ENCODE results near the gene SH2D6. TPM values are rescaled to one million over a fixed set of nuclear protein-coding genes. Genes with fewer than 3 reads are reported as not detected.
A peak's percentile ranks its signal among the peaks of the same experiment; 100 is the strongest.

Gene SH2D6
- total and polyA plus RNA-seq, 7 donors: 0.25 to 1.4 (median 0.70) TPM; not detected in 1

GRCh38 chr2:85472261-85472660 is 53.7 kb downstream of the SH2D6 start:
- TF ChIP-seq, protein P1, sequence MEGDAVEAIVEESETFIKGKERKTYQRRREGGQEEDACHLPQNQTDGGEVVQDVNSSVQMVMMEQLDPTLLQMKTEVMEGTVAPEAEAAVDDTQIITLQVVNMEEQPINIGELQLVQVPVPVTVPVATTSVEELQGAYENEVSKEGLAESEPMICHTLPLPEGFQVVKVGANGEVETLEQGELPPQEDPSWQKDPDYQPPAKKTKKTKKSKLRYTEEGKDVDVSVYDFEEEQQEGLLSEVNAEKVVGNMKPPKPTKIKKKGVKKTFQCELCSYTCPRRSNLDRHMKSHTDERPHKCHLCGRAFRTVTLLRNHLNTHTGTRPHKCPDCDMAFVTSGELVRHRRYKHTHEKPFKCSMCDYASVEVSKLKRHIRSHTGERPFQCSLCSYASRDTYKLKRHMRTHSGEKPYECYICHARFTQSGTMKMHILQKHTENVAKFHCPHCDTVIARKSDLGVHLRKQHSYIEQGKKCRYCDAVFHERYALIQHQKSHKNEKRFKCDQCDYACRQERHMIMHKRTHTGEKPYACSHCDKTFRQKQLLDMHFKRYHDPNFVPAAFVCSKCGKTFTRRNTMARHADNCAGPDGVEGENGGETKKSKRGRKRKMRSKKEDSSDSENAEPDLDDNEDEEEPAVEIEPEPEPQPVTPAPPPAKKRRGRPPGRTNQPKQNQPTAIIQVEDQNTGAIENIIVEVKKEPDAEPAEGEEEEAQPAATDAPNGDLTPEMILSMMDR (IDR thresholded peaks at IDR 0.05): no peak
- no peaks in the 10 kb centered on the region for H3K9me3 ChIP-seq
- DNase-seq: no peak
- H3K4me3 ChIP-seq: no peak overlapping the region
- H3K36me3 ChIP-seq (ENCODE audit: insufficient read depth in 1 of 2, low read depth in 1 of 2): no peaks in the 10 kb centered on the region
- H3K27ac ChIP-seq: no peak overlapping the region
- peak in 1 of 4 donors; percentile 61 for ATAC-seq
- H3K4me1 ChIP-seq: no peaks in the 10 kb centered on the region
- H3K27me3 ChIP-seq (ENCODE audit: insufficient read depth in 3 of 3, low read length in 2 of 3): no peaks in the 10 kb centered on the region
- 79 to 85% (median 81%) methylated on average over 4 of the region's 4 CpGs for WGBS, 3 donors
- intact Hi-C loops (cut with DNase I): no loop called here

- Histone ChIP-seq H3K36me3 (ENCODE audit: insufficient read depth in 1 of 2, low read depth in 1 of 2) (no peaks in the 10 kb centered on the region), H3K27ac (no peak overlapping the region), H3K4me1 (no peaks in the 10 kb centered on the region), H3K9me3 (no peaks in the 10 kb centered on the region), H3K4me3 (no peak overlapping the region), H3K27me3 (ENCODE audit: insufficient read depth in 3 of 3, low read length in 2 of 3) (no peaks in the 10 kb centered on the region)
- ATAC-seq (no peak), DNase-seq (no peak)
- 62 to 70% (median 70%) methylated on average over 3 of the region's 3 CpGs for WGBS, 3 donors
- intact Hi-C loops (cut with DNase I): no loop called here
- TF ChIP-seq, protein P1 (IDR thresholded peaks at IDR 0.05): no peak
These were observed 57.4 kb downstream of the SH2D6 start for GRCh38 chr2:85475799-85476490.

- Histone ChIP-seq H3K27ac (no peak overlapping the region), H3K27me3 (ENCODE audit: insufficient read depth in 3 of 3, low read length in 2 of 3) (no peaks in the 10 kb centered on the region), H3K9me3 (no peaks in the 10 kb centered on the region), H3K4me1 (no peaks in the 10 kb centered on the region), H3K4me3 (no peak overlapping the region), H3K36me3 (ENCODE audit: insufficient read depth in 1 of 2, low read depth in 1 of 2) (no peaks in the 10 kb centered on the region)
- TF ChIP-seq, protein P1 (IDR thresholded peaks at IDR 0.05): no peak
- ATAC-seq (no peak), DNase-seq (no peak)
- intact Hi-C loops (cut with DNase I): no loop called here
- 38 to 92% (median 92%) methylated on average over 1 of the region's 1 CpG for WGBS, 3 donors
These were observed 58.1 kb downstream of the SH2D6 start for GRCh38 chr2:85476624-85477023.

DNA sequence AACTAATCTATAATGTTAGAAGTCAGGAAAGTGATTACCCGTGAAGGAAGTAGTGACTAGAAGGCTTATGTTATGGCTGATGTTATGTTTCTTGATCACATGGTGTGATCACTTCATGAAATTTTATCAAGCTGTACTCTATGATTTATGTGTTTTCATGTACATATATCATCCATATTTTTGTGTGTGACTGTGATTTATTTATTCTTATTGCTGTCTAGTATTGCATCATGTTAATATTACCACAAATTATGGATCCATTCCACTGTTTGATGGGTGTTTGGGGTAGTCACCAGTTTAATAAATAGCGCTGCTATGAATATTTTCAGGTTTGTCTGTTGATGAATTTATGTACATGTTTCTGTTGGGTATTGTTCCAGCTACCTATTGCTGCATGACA is 59.4 kb downstream of the SH2D6 start:
- no peaks in the 10 kb centered on the region for H3K36me3 ChIP-seq (ENCODE audit: insufficient read depth in 1 of 2, low read depth in 1 of 2)
- no peak overlapping the region for H3K4me3 ChIP-seq
- DNase-seq (no peak), ATAC-seq (no peak)
- no peaks in the 10 kb centered on the region for H3K4me1 ChIP-seq
- H3K27me3 ChIP-seq (ENCODE audit: insufficient read depth in 3 of 3, low read length in 2 of 3): no peaks in the 10 kb centered on the region
- intact Hi-C loops (cut with DNase I): no loop called here
- TF ChIP-seq, protein P1 (IDR thresholded peaks at IDR 0.05): no peak
- 91 to 95% (median 94%) methylated on average over 2 of the region's 2 CpGs for WGBS, 3 donors
- H3K27ac ChIP-seq: no peak overlapping the region
- no peaks in the 10 kb centered on the region for H3K9me3 ChIP-seq
